Psoas muscle (tissue), 8 donors: ENCODE measurements around the gene HMSD. TPM values are rescaled to one million over a fixed set of nuclear protein-coding genes. Genes with fewer than 3 reads are reported as not detected.

ENCODE experiments used
- ATAC-seq, 4 donors: fragments of 200-7000 bp; cut with Tn5 transposase; one replicate each; pipeline ENCODE4 v1.9.1; 2020; ENCODE audit warnings: moderate library complexity in 3 of 4, mild to moderate bottlenecking in 2 of 4
- DNase-seq, 2 donors: peaks; one replicate each; pipeline ENCODE4 v3.0.0-alpha.2; 2020
- H3K27ac ChIP-seq: fragments of 200-600 bp; one replicate; pipeline ENCODE4 v1.8.0; 2022
- H3K27me3 ChIP-seq, 3 donors: fragments of 200-600 bp in 1 of 3; one replicate each; pipeline versions ENCODE4 v1.6.1 to v1.8.0; 2013 to 2022; ENCODE audit warnings: low read length in 2 of 3, mild to moderate bottlenecking in 2 of 3, moderate library complexity in 1 of 3; ENCODE audit not compliant: insufficient read depth in 3 of 3
- H3K36me3 ChIP-seq, 2 donors: fragments of 200-600 bp in 1 of 2; one replicate each; pipeline versions ENCODE4 v1.6.1 to v1.8.0; 2013 to 2022; ENCODE audit warnings: low read depth in 1 of 2, mild to moderate bottlenecking in 1 of 2, moderate library complexity in 1 of 2; ENCODE audit not compliant: insufficient read depth in 1 of 2
- H3K4me1 ChIP-seq: fragments of 200-600 bp; one replicate; pipeline ENCODE4 v1.8.0; 2022
- H3K4me3 ChIP-seq: fragments of 200-600 bp; one replicate; pipeline ENCODE4 v1.8.0; 2022; ENCODE audit warnings: mild to moderate bottlenecking
- H3K9me3 ChIP-seq: fragments of 200-600 bp; one replicate; pipeline ENCODE4 v1.8.0; 2022
- CTCF ChIP-seq: fragments of 200-600 bp; IDR thresholded peaks from one replicate; pipeline ENCODE4 v1.8.0; 2022; ENCODE audit warnings: antibody characterized with exemption
- WGBS, 3 donors: extraction: QIAGEN DNeasy Blood & Tissue Kit; methylation state at CpG; one replicate each; pipeline versions ENCODE4 v1.1.6 to v1.1.7; 2013; 5-methylcytosine and 5-hydroxymethylcytosine counted together
- intact Hi-C, 2 donors: fragments of 100-400 bp; cut with DNase I; formaldehyde crosslinking; loops; one replicate each; pipeline versions ENCODE4 v1.11.0 to v1.14.2; 2022
- polyA plus RNA-seq, 3 donors: library from polyadenylated mRNA; stranded (reverse); fragments of 200-250 nt; gene quantifications; one replicate each; pipeline ENCODE4 v1.2.3, GENCODE V29; 2013
- total RNA-seq, 4 donors: library from RNA; stranded (reverse); fragmentation: NEBNext Ultra II Directional in 2 of 4; extraction: Animal tissue kit (Norgen Biotek cat#: 25700) in 2 of 4; gene quantifications; one replicate each; pipeline versions ENCODE4 v1.2.1 to v1.2.4, GENCODE V29; 2021 to 2023
- donor health status: healthy with polysubstance abuse.
- donor health status: DM: no; HTN: no; CAD: no; lungs with moderate emphysema.
- donor health status: Bipolar disorder and iron deficiency.
- donor health status: healthy.
- donor health status: DM: yes; HTN: yes; CAD: no.
- donor health status: DM: no; HTN: no; CAD: no.
- donor health status: DM: no; HTN: no; CAD: no.
- donor health status: DM: yes; HTN: yes; CAD: no.

Gene HMSD
- total and polyA plus RNA-seq, 7 donors: 0.03 TPM; not detected in 6

GRCh38 chr18:63980896-63981460 lies 31.9 kb downstream of the HMSD start:
- DNase-seq: no peak
- Histone ChIP-seq H3K36me3 (peaks cover 9 to 34% of the 10 kb centered on the region in 2 donors), H3K4me1 (no peaks in the 10 kb centered on the region), H3K27ac (no peak overlapping the region), H3K9me3 (no peaks in the 10 kb centered on the region), H3K27me3 (no peaks in the 10 kb centered on the region), H3K4me3 (no peak overlapping the region)
- TF ChIP-seq CTCF: no peak
- 86 to 89% (median 86%) methylated on average over 6 of the region's 6 CpGs for WGBS, 3 donors
- ATAC-seq: no peak
- intact Hi-C loops: loop anchor here in 1 of 2 donors (10.0 kb wide), 1 partner anchor 156 kb away; no protein-coding TSS in a partner anchor

- Histone ChIP-seq H3K4me3 (no peak overlapping the region), H3K4me1 (no peaks in the 10 kb centered on the region), H3K27ac (no peak overlapping the region), H3K36me3 (peaks cover 9 to 38% of the 10 kb centered on the region in 2 donors), H3K27me3 (no peaks in the 10 kb centered on the region), H3K9me3 (no peaks in the 10 kb centered on the region)
- intact Hi-C loops: loop anchor here in 1 of 2 donors (10.0 kb wide), 1 partner anchor 157 kb away; no protein-coding TSS in a partner anchor
- 67 to 78% (median 76%) methylated on average over 2 of the region's 2 CpGs for WGBS, 3 donors
- DNase-seq (no peak), ATAC-seq (no peak)
- TF ChIP-seq CTCF: no peak
Measured at GRCh38 chr18:63981719-63982118, 32.6 kb downstream of the HMSD start.

GRCh38 chr18:63982361-63982760 lies 33.3 kb downstream of the HMSD start:
- WGBS, 3 donors: 89 to 96% (median 90%) methylated on average over 3 of the region's 3 CpGs
- Histone ChIP-seq H3K27me3 (no peaks in the 10 kb centered on the region), H3K36me3 (peaks cover 9 to 41% of the 10 kb centered on the region in 2 donors)

GRCh38 chr18:63986885-63987284 lies 37.8 kb downstream of the HMSD start:
- intact Hi-C loops: loop anchor here in 1 of 2 donors (10.0 kb wide), 1 partner anchor 162 kb away; no protein-coding TSS in a partner anchor
- Histone ChIP-seq H3K27ac (no peak overlapping the region), H3K4me3 (no peak overlapping the region), H3K27me3 (no peaks in the 10 kb centered on the region), H3K4me1 (no peaks in the 10 kb centered on the region), H3K9me3 (no peaks in the 10 kb centered on the region), H3K36me3 (peaks cover 4 to 33% of the 10 kb centered on the region in 2 donors)
- ATAC-seq (no peak), DNase-seq (no peak)
- no peak for TF ChIP-seq CTCF
- WGBS, 3 donors: 74 to 84% (median 76%) methylated on average over 7 of the region's 7 CpGs

More at GRCh38 chr18:63982361-63982760, 33.3 kb downstream of the HMSD start:
- H3K9me3 ChIP-seq: no peaks in the 10 kb centered on the region
- H3K4me3 ChIP-seq: no peak overlapping the region
- H3K27ac ChIP-seq: no peak overlapping the region
- intact Hi-C loops: loop anchor here in 1 of 2 donors (10.0 kb wide), 1 partner anchor 158 kb away; no protein-coding TSS in a partner anchor
- ATAC-seq: no peak
- H3K4me1 ChIP-seq: no peaks in the 10 kb centered on the region
- no peak for TF ChIP-seq CTCF
- no peak for DNase-seq
